Body of pancreas (tissue), 4 donors: ENCODE data around the gene DYNLRB1.

Experiments
- POLR2A ChIP-seq, 3 donors: fragments of 450-650 bp; IDR thresholded peaks; one replicate each; pipeline ENCODE4 v1.6.1; 2016; ENCODE audit warnings: antibody characterized with exemption in 3 of 3, mild to moderate bottlenecking in 2 of 3
- TF ChIP-seq, protein P1 (sequence below), 7 experiments: fragments of 450-650 bp in 4 of 7; fragments of 200-600 bp in 3 of 7; sonication (generic) in 3 of 7; IDR thresholded peaks; one replicate each; pipeline ENCODE4 v1.5.1; 2016 to 2019; ENCODE audit warnings: antibody characterized with exemption in 7 of 7

DNA sequence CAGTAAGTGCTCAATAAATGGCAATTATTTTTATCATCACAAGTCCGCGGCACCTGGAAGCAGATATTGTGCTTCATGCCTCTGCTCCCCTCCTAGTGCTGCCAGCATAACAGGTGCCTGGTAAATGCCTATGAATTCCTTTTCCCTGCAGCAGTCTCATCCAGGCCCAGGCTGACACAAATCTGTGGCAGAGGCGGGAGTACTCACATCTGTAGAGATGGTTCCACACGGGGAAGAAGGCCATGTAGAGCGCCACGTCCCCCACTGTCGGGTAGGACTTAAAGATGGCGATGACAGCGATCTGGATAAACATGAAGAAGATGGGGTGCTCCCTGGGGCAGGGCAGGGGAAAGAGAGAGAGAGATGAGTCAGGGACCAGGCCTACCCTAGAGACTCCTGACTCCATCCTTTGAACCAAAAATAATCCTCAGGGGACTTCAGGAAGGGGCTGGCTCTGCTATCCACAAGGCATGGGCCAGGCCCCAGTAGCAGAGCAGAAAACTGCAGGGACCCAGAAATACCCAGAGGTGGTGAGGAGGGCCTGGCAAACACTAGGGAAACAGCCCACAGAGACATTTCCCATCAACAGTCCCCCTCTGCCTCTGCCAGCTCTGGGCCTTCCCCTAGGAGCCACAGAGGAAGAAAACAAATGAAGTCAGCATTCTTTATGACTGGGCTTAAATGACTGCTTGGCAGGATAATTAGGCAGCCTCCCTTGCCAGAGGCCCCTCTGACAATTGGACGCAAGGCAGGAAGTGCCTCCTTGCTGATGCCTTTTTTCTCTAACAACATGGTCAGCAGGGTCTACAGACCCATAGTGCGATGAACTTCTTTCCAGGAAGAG is 65.3 kb downstream of the DYNLRB1 start:
- TF ChIP-seq, protein P1, sequence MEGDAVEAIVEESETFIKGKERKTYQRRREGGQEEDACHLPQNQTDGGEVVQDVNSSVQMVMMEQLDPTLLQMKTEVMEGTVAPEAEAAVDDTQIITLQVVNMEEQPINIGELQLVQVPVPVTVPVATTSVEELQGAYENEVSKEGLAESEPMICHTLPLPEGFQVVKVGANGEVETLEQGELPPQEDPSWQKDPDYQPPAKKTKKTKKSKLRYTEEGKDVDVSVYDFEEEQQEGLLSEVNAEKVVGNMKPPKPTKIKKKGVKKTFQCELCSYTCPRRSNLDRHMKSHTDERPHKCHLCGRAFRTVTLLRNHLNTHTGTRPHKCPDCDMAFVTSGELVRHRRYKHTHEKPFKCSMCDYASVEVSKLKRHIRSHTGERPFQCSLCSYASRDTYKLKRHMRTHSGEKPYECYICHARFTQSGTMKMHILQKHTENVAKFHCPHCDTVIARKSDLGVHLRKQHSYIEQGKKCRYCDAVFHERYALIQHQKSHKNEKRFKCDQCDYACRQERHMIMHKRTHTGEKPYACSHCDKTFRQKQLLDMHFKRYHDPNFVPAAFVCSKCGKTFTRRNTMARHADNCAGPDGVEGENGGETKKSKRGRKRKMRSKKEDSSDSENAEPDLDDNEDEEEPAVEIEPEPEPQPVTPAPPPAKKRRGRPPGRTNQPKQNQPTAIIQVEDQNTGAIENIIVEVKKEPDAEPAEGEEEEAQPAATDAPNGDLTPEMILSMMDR (IDR thresholded peaks at IDR 0.05): no peak
- no peak for TF ChIP-seq POLR2A (IDR thresholded peaks at IDR 0.05)
